Endothelial cell of umbilical vein (primary cell): ENCODE results near the gene ZDHHC20.

Experiments used
- EZH2 ChIP-seq: IDR thresholded peaks from 2 replicates; pipeline ENCODE4 v1.6.1; 2012; ENCODE audit warnings: borderline replicate concordance, low read depth, mild to moderate bottlenecking, moderate library complexity, low read length, inconsistent platforms; ENCODE audit not compliant: severe bottlenecking
- GATA2 ChIP-seq: IDR thresholded peaks from 2 replicates; pipeline ENCODE4 v1.7.0; 2011; ENCODE audit warnings: low read depth, mild to moderate bottlenecking, moderate library complexity, mixed read lengths, low read length; ENCODE audit not compliant: insufficient read length, insufficient read depth
- POLR2A ChIP-seq: IDR thresholded peaks from 2 replicates; pipeline ENCODE4 v1.6.1; 2012; ENCODE audit warnings: low read depth, mild to moderate bottlenecking, control low read depth, low read length
- POLR2AphosphoS5 ChIP-seq: IDR thresholded peaks from 2 replicates; pipeline ENCODE4 v1.6.1; 2012; ENCODE audit warnings: low read depth, mild to moderate bottlenecking, control low read depth, low read length, moderate library complexity; ENCODE audit not compliant: insufficient read depth
- TF ChIP-seq, protein P1 (sequence below), 2 donors: IDR thresholded peaks; 1 replicate in 1 of 2; 2 replicates in 1 of 2; pipeline ENCODE4 v1.5.1; 2011; ENCODE audit warnings: low read length in 2 of 2, mild to moderate bottlenecking in 2 of 2, moderate library complexity in 2 of 2, control low read depth in 1 of 2, inconsistent platforms in 1 of 2, low read depth in 1 of 2; ENCODE audit not compliant: insufficient read depth in 1 of 2; ENCODE audit errors: extremely low read depth in 1 of 2
- TF ChIP-seq, protein P2 (sequence below): IDR thresholded peaks from 2 replicates; pipeline ENCODE4 v1.6.1; 2011; ENCODE audit not compliant: insufficient read depth, insufficient read length

DNA sequence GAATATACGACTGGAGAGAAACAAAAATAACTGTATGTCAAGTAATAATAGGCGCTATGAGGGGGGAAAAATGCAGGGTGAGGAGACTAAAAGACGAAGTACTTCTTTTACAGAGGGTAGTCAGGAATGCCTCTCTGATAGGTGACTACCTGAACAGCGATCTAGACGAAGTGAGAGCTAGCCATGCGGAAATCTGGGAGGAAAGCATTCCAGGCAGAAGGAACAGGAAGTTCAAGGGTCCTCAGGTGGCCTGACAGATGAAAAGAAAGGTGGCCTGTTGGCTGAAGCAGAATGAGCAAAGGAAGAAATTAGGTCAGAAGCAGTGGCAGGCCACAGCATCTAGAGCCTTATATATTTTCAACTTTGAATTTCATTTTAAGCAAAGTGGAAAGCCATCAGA is 13.3 kb downstream of the ZDHHC20 start:
- TF ChIP-seq, protein P1, sequence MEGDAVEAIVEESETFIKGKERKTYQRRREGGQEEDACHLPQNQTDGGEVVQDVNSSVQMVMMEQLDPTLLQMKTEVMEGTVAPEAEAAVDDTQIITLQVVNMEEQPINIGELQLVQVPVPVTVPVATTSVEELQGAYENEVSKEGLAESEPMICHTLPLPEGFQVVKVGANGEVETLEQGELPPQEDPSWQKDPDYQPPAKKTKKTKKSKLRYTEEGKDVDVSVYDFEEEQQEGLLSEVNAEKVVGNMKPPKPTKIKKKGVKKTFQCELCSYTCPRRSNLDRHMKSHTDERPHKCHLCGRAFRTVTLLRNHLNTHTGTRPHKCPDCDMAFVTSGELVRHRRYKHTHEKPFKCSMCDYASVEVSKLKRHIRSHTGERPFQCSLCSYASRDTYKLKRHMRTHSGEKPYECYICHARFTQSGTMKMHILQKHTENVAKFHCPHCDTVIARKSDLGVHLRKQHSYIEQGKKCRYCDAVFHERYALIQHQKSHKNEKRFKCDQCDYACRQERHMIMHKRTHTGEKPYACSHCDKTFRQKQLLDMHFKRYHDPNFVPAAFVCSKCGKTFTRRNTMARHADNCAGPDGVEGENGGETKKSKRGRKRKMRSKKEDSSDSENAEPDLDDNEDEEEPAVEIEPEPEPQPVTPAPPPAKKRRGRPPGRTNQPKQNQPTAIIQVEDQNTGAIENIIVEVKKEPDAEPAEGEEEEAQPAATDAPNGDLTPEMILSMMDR (IDR thresholded peaks at IDR 0.05; ENCODE audit: extremely low read depth in 1 of 2, insufficient read depth in 1 of 2, low read depth in 1 of 2, low read length in 2 of 2): no peak
- TF ChIP-seq GATA2: no peak
- TF ChIP-seq POLR2A: no peak
- no peak for TF ChIP-seq POLR2AphosphoS5
- TF ChIP-seq EZH2: no peak
- TF ChIP-seq, protein P2, sequence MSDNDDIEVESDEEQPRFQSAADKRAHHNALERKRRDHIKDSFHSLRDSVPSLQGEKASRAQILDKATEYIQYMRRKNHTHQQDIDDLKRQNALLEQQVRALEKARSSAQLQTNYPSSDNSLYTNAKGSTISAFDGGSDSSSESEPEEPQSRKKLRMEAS: no peak
